GM23338 (cell line): ENCODE data around the gene NECAP2.
"Not testable (repeated sequence)": the region's sequence is repeated elsewhere in the genome, so short reads cannot be mapped to it uniquely, and the experiment has no call there.

ENCODE experiments used
- CREB1 ChIP-seq: fragments of 250-450 bp; sonication (Bioruptor Pico); IDR thresholded peaks from 2 replicates; pipeline ENCODE4 v1.5.0; 2020; ENCODE audit warnings: low read depth, mild to moderate bottlenecking, moderate library complexity
- EZH2 ChIP-seq: fragments of 200-600 bp; sonication (generic); IDR thresholded peaks from one replicate; pipeline ENCODE4 v1.8.0; 2017; ENCODE audit warnings: antibody characterized with exemption, mild to moderate bottlenecking, low read depth; ENCODE audit not compliant: unreplicated experiment
- EZH2phosphoT487 ChIP-seq: fragments of 200-600 bp; sonication (generic); IDR thresholded peaks from one replicate; pipeline ENCODE4 v1.8.1; 2018; ENCODE audit warnings: antibody characterized with exemption; ENCODE audit not compliant: unreplicated experiment
- JUNB ChIP-seq: IDR thresholded peaks from one replicate; pipeline ENCODE4 v1.6.1; 2016; ENCODE audit warnings: antibody characterized with exemption; ENCODE audit not compliant: unreplicated experiment
- NANOG ChIP-seq: IDR thresholded peaks from 2 replicates; pipeline ENCODE4 v1.6.1; 2016; ENCODE audit warnings: antibody characterized with exemption, borderline replicate concordance
- POLR2AphosphoS5 ChIP-seq: IDR thresholded peaks from 2 replicates; pipeline ENCODE4 v1.6.1; 2016; ENCODE audit warnings: antibody characterized with exemption, low read depth
- ZNF331 ChIP-seq: fragments of 250-450 bp; sonication (Bioruptor Pico); IDR thresholded peaks from 2 replicates; pipeline ENCODE4 v1.5.0; 2020; ENCODE audit warnings: low read depth, mild to moderate bottlenecking, moderate library complexity
- TF ChIP-seq, protein P1 (sequence below), 2 experiments: fragments of 200-600 bp in 1 of 2; sonication (generic) in 1 of 2; conservative IDR thresholded peaks; 2 replicates each; pipeline versions ENCODE4 v1.5.1 to v1.6.1; 2016 to 2017; ENCODE audit warnings: antibody characterized with exemption in 2 of 2, low read depth in 2 of 2, mild to moderate bottlenecking in 2 of 2, moderate library complexity in 1 of 2
- TF ChIP-seq, protein P2 (sequence below): IDR thresholded peaks from one replicate; pipeline ENCODE4 v1.6.1; 2018; ENCODE audit warnings: antibody characterized with exemption; ENCODE audit not compliant: unreplicated experiment
- TF ChIP-seq, protein P3 (sequence below): fragments of 250-450 bp; sonication (Bioruptor Pico); IDR thresholded peaks from 2 replicates; pipeline ENCODE4 v1.5.0; 2020; ENCODE audit warnings: mild to moderate bottlenecking, moderate library complexity

DNA sequence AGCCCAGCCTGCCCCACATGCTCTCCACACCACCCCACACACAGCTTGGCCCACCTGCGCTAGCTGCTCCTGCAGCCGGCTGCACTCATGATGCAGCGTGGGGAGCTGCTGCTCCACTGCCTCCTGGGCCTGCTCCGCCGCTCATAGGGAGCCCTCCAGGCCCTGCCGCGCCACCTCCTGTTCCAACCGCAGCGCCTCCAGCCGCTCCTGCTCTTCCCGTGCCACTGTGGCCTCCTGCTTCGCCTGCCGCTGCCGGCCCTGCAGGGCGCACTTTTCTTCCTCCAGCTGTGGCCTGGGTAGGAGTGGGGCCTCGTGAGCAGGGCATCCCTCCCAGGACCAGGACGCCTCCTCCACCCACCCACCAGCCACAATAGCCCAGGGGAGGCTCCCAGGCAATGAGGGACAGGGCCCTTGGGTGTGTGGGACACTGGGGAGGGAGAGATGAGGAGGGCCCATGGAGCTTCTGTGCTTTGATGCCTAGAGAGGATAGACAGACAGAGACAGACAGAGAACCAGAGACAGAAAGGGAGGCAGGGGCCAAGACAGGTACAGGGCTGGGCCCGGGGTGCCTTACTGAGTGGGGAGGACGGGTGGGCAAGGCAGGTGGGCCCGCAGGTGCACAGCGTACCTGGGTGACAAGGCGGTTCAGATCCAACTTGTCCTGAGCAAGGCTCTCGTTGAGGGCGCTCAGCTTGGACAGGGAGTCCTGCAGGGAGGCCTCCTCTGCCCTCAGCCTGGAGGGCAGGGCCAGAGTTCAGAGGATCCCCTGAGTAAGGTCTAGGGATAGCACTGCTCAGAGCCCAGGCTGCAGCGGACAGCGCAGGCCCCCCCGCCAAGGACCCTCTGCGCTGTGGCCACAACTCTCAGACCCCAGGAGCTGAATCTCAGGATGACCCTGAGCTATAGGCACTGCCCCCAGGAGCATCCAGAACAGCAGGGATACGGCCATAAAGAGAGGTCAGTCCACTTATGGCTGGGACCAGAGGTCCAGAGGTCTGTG lies 35.5 kb downstream of the NECAP2 start:
- TF ChIP-seq, protein P1, sequence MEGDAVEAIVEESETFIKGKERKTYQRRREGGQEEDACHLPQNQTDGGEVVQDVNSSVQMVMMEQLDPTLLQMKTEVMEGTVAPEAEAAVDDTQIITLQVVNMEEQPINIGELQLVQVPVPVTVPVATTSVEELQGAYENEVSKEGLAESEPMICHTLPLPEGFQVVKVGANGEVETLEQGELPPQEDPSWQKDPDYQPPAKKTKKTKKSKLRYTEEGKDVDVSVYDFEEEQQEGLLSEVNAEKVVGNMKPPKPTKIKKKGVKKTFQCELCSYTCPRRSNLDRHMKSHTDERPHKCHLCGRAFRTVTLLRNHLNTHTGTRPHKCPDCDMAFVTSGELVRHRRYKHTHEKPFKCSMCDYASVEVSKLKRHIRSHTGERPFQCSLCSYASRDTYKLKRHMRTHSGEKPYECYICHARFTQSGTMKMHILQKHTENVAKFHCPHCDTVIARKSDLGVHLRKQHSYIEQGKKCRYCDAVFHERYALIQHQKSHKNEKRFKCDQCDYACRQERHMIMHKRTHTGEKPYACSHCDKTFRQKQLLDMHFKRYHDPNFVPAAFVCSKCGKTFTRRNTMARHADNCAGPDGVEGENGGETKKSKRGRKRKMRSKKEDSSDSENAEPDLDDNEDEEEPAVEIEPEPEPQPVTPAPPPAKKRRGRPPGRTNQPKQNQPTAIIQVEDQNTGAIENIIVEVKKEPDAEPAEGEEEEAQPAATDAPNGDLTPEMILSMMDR (conservative IDR thresholded peaks at IDR 0.05; ENCODE audit: low read depth in 2 of 2) = not testable (repeated sequence)
- not testable (repeated sequence) for TF ChIP-seq EZH2phosphoT487; EZH2; POLR2AphosphoS5; NANOG; CREB1 (CRISPR knock-in tag); JUNB; ZNF331 (CRISPR knock-in tag)
- TF ChIP-seq, protein P2, sequence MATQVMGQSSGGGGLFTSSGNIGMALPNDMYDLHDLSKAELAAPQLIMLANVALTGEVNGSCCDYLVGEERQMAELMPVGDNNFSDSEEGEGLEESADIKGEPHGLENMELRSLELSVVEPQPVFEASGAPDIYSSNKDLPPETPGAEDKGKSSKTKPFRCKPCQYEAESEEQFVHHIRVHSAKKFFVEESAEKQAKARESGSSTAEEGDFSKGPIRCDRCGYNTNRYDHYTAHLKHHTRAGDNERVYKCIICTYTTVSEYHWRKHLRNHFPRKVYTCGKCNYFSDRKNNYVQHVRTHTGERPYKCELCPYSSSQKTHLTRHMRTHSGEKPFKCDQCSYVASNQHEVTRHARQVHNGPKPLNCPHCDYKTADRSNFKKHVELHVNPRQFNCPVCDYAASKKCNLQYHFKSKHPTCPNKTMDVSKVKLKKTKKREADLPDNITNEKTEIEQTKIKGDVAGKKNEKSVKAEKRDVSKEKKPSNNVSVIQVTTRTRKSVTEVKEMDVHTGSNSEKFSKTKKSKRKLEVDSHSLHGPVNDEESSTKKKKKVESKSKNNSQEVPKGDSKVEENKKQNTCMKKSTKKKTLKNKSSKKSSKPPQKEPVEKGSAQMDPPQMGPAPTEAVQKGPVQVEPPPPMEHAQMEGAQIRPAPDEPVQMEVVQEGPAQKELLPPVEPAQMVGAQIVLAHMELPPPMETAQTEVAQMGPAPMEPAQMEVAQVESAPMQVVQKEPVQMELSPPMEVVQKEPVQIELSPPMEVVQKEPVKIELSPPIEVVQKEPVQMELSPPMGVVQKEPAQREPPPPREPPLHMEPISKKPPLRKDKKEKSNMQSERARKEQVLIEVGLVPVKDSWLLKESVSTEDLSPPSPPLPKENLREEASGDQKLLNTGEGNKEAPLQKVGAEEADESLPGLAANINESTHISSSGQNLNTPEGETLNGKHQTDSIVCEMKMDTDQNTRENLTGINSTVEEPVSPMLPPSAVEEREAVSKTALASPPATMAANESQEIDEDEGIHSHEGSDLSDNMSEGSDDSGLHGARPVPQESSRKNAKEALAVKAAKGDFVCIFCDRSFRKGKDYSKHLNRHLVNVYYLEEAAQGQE = not testable (repeated sequence)
- TF ChIP-seq, protein P3, sequence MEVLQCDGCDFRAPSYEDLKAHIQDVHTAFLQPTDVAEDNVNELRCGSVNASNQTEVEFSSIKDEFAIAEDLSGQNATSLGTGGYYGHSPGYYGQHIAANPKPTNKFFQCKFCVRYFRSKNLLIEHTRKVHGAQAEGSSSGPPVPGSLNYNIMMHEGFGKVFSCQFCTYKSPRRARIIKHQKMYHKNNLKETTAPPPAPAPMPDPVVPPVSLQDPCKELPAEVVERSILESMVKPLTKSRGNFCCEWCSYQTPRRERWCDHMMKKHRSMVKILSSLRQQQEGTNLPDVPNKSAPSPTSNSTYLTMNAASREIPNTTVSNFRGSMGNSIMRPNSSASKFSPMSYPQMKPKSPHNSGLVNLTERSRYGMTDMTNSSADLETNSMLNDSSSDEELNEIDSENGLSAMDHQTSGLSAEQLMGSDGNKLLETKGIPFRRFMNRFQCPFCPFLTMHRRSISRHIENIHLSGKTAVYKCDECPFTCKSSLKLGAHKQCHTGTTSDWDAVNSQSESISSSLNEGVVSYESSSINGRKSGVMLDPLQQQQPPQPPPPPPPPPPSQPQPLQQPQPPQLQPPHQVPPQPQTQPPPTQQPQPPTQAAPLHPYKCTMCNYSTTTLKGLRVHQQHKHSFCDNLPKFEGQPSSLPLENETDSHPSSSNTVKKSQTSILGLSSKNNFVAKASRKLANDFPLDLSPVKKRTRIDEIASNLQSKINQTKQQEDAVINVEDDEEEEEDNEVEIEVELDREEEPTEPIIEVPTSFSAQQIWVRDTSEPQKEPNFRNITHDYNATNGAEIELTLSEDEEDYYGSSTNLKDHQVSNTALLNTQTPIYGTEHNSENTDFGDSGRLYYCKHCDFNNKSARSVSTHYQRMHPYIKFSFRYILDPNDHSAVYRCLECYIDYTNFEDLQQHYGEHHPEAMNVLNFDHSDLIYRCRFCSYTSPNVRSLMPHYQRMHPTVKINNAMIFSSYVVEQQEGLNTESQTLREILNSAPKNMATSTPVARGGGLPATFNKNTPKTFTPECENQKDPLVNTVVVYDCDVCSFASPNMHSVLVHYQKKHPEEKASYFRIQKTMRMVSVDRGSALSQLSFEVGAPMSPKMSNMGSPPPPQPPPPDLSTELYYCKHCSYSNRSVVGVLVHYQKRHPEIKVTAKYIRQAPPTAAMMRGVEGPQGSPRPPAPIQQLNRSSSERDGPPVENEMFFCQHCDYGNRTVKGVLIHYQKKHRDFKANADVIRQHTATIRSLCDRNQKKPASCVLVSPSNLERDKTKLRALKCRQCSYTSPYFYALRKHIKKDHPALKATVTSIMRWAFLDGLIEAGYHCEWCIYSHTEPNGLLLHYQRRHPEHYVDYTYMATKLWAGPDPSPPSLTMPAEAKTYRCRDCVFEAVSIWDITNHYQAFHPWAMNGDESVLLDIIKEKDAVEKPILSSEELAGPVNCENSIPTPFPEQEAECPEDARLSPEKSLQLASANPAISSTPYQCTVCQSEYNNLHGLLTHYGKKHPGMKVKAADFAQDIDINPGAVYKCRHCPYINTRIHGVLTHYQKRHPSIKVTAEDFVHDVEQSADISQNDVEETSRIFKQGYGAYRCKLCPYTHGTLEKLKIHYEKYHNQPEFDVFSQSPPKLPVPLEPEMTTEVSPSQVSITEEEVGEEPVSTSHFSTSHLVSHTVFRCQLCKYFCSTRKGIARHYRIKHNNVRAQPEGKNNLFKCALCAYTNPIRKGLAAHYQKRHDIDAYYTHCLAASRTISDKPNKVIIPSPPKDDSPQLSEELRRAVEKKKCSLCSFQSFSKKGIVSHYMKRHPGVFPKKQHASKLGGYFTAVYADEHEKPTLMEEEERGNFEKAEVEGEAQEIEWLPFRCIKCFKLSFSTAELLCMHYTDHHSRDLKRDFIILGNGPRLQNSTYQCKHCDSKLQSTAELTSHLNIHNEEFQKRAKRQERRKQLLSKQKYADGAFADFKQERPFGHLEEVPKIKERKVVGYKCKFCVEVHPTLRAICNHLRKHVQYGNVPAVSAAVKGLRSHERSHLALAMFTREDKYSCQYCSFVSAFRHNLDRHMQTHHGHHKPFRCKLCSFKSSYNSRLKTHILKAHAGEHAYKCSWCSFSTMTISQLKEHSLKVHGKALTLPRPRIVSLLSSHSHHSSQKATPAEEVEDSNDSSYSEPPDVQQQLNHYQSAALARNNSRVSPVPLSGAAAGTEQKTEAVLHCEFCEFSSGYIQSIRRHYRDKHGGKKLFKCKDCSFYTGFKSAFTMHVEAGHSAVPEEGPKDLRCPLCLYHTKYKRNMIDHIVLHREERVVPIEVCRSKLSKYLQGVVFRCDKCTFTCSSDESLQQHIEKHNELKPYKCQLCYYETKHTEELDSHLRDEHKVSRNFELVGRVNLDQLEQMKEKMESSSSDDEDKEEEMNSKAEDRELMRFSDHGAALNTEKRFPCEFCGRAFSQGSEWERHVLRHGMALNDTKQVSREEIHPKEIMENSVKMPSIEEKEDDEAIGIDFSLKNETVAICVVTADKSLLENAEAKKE (CRISPR knock-in tag) = not testable (repeated sequence)
